HUES64 (cell line): ENCODE data around the gene RELL1.

Experiments
- H3K27ac ChIP-seq: 2 replicates; pipeline ENCODE4 v1.7.0; 2013; ENCODE audit warnings: low read depth, low read length, inconsistent platforms
- H3K27me3 ChIP-seq: 2 replicates; pipeline ENCODE4 v1.6.1; 2013; ENCODE audit warnings: mild to moderate bottlenecking, low read length; ENCODE audit not compliant: insufficient read depth
- H3K36me3 ChIP-seq: 2 replicates; pipeline ENCODE4 v1.6.1; 2013; ENCODE audit warnings: mild to moderate bottlenecking, low read length; ENCODE audit not compliant: insufficient read depth
- H3K4me1 ChIP-seq: 2 replicates; pipeline ENCODE4 v1.6.1; 2013; ENCODE audit warnings: mild to moderate bottlenecking, low read length, moderate library complexity; ENCODE audit not compliant: insufficient read depth
- H3K4me3 ChIP-seq: 2 replicates; pipeline ENCODE4 v1.5.1; 2013; ENCODE audit warnings: mild to moderate bottlenecking, low read length, moderate library complexity
- H3K9ac ChIP-seq: 2 replicates; pipeline ENCODE4 v1.6.1; 2013; ENCODE audit warnings: mild to moderate bottlenecking, low read depth, low read length
- H3K9me3 ChIP-seq: 2 replicates; pipeline ENCODE4 v1.6.1; 2013; ENCODE audit warnings: low read depth, low read length; ENCODE audit not compliant: insufficient read depth
- WGBS: fragments of 150-250, 120-280 bp; methylation state at CpG from one replicate; pipeline ENCODE4 v1.1.7; 2013; ENCODE audit warnings: missing lambda C conversion rate; 5-methylcytosine and 5-hydroxymethylcytosine counted together

RELL1 gene

DNA sequence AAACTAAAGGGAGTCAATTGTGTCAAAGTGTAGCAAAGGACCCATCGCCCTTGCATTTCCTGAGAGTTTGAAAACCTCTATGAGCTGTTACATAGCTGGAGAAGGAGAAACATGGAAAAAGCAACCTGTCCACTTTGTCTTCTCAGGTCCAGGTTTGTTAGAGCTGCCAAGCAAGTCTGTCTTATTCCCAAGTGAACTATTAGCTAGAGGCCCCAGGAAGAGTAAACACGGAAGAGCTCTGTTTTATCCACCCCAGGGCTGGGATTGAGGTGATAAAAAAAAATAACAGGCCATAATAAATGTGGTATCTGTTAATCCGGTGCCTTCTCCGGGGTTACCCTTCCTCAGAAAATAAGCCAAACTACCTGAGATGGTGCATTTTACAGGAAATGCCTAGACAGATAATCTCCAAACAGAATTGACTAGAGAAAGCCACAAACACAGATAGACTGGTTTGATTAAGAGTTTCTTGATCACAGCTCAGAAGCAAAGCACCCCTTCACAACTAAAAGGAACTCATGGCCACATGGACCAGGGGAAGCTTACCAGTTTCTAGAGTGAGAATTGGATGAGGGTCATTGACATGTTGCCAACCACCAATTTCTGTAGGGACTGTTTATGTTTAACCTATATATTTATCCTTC is 35.9 kb upstream of the RELL1 start:
- 98% methylated on average over 4 of the region's 4 CpGs for WGBS
- no peak overlapping the region for H3K4me3 ChIP-seq
- H3K4me1 ChIP-seq, result no peaks in the 10 kb centered on the region
- H3K9ac ChIP-seq, result no peak overlapping the region
- H3K27me3 ChIP-seq, result no peaks in the 10 kb centered on the region
- no peaks in the 10 kb centered on the region for H3K9me3 ChIP-seq
- no peaks in the 10 kb centered on the region for H3K36me3 ChIP-seq
- H3K27ac ChIP-seq, result no peak overlapping the region

DNA sequence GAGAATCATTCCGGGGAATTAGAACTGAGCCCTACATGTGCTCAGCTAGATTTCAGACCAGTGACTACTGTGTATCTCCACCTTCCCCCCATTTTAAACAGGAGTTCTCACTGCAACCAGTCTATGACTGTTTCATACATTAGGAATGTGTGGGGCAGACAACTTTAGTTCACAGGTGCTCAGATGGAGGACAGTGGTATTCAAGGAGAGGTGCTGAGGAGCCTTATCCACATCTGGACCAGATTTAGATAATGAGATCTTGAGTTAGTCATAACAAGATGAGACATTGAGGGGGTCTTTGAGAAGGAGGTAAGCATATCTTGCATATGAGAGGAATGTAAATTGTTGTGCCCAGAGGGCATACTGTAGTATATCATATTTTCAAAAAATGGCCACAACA is 32.8 kb upstream of the RELL1 start:
- WGBS, result 87% methylated on average over 1 of the region's 1 CpG
- Histone ChIP-seq H3K9ac (no peak overlapping the region), H3K4me1 (no peaks in the 10 kb centered on the region), H3K36me3 (no peaks in the 10 kb centered on the region), H3K4me3 (no peak overlapping the region), H3K9me3 (no peaks in the 10 kb centered on the region), H3K27me3 (no peaks in the 10 kb centered on the region), H3K27ac (no peak overlapping the region)

DNA sequence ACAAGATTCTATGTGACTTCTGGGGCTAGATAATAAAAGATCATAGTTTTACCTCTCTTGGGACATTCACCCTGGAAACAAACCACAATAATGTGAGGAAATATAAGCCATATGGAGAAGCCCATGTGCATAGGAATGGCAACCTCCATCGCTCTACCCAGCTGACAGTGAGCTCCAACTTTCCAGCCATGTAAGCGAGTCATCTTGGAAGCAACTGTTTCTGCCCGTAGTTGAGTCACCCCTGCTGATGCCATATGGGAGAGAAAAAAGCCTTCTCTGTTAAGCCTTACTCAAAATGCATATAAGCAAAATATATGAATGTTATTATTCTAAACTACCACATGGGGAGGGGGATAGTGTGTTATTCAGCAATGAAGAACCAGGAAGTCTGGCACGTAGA is 31.4 kb upstream of the RELL1 start:
- Histone ChIP-seq H3K27me3 (no peaks in the 10 kb centered on the region), H3K9me3 (no peaks in the 10 kb centered on the region), H3K36me3 (no peaks in the 10 kb centered on the region), H3K4me3 (no peak overlapping the region), H3K4me1 (no peaks in the 10 kb centered on the region), H3K9ac (no peak overlapping the region), H3K27ac (no peak overlapping the region)
- 95% methylated on average over 4 of the region's 4 CpGs for WGBS

DNA sequence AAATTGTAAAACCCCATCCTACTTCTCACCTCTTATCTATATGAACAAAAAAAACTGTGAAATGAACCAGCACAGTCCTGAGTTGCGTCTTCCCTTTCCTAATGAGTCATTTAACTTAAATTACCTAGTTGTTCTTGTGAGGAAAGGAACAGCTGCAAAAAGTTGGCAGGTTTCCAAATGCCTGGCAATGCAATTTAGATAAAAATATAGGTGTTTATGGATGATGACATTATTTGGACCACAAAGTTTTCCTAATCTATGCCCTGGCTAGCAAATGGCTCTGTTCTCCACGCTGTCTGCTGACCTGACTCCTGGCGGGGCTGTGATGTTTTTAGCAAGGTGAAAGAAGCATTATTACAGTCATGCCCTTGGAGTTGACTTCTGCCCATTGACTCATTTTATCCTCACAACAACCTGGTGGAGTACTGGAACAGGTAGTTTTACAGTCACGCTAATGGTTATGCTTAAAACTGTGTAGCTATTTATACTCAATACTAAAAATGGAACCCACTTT is 29.8 kb upstream of the RELL1 start:
- no peaks in the 10 kb centered on the region for H3K4me1 ChIP-seq
- H3K27me3 ChIP-seq, result no peaks in the 10 kb centered on the region
- no peak overlapping the region for H3K4me3 ChIP-seq
- 92% methylated on average over 4 of the region's 4 CpGs for WGBS
- no peak overlapping the region for H3K9ac ChIP-seq
- H3K36me3 ChIP-seq, result no peaks in the 10 kb centered on the region
- no peak overlapping the region for H3K27ac ChIP-seq
- no peaks in the 10 kb centered on the region for H3K9me3 ChIP-seq

DNA sequence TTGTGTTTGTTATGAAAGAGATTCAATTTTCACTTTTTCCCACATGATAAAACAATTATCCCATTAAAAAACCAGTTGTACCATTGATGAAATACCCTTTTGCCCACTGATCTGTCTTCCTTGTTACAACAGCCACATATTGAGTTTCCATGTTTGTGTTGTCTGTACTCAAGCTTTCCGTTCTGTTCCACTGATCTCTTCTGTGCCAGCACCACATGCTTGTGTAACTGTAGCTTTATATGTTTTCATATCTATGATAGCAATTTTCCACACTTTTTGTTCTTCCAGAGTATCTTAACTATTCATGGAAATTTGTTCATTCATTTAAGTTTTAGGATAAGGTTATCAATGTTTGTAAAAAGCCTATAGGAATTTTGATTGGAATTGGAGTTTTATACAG is 24.3 kb upstream of the RELL1 start:
- Histone ChIP-seq H3K36me3 (no peaks in the 10 kb centered on the region), H3K4me1 (no peaks in the 10 kb centered on the region), H3K9ac (no peak overlapping the region), H3K9me3 (no peaks in the 10 kb centered on the region), H3K4me3 (no peak overlapping the region), H3K27ac (no peak overlapping the region), H3K27me3 (no peaks in the 10 kb centered on the region)
- WGBS, result 100% methylated on average over 1 of the region's 1 CpG

DNA sequence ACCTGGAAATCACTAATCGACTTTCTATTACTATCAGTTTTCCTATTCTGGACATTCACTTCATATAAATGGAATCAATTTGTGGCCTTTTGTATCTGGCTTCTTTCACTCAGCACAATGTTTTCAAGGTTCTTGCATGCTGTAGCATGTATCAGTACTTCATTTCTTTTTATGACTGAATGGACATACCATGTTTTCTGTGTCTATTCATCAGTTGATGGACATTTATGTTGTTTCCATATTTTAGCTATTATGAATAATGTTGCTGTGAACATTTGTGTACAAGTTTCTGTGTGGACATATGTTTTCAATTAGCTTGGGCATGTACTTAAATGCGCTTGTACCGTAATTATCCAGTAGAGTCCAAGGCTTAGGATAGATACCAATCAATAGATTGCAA is 19.9 kb upstream of the RELL1 start:
- WGBS, result 94% methylated on average over 3 of the region's 3 CpGs

DNA sequence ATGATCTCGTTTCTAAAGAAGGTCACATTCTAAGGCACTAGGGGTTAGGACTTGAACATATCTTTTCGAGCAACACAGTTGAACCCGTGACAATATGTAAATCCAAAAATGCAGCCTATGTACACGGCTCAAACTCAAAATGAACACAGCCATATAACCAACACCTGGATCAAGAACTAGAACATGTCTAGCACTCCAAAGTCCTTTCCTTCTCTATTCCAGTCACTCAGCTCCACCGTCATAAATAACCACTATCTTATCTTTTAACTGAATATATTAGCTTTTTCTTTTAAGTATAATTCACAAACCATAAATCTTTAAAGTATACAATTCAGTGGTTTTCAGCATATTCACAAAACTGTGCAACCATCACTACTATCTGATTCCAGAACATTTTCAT is 19.4 kb upstream of the RELL1 start:
- H3K27ac ChIP-seq, result no peak overlapping the region
- 96% methylated on average over 5 of the region's 5 CpGs for WGBS
- no peaks in the 10 kb centered on the region for H3K36me3 ChIP-seq
- no peaks in the 10 kb centered on the region for H3K4me1 ChIP-seq
- no peak overlapping the region for H3K4me3 ChIP-seq
- no peaks in the 10 kb centered on the region for H3K27me3 ChIP-seq
- H3K9ac ChIP-seq, result no peak overlapping the region
- H3K9me3 ChIP-seq, result no peaks in the 10 kb centered on the region

More for the DNA sequence above, 19.9 kb upstream of the RELL1 start:
- no peak overlapping the region for H3K9ac ChIP-seq
- H3K4me3 ChIP-seq, result no peak overlapping the region
- no peak overlapping the region for H3K27ac ChIP-seq
- H3K9me3 ChIP-seq, result no peaks in the 10 kb centered on the region
- no peaks in the 10 kb centered on the region for H3K27me3 ChIP-seq
- no peaks in the 10 kb centered on the region for H3K36me3 ChIP-seq
- no peaks in the 10 kb centered on the region for H3K4me1 ChIP-seq

DNA sequence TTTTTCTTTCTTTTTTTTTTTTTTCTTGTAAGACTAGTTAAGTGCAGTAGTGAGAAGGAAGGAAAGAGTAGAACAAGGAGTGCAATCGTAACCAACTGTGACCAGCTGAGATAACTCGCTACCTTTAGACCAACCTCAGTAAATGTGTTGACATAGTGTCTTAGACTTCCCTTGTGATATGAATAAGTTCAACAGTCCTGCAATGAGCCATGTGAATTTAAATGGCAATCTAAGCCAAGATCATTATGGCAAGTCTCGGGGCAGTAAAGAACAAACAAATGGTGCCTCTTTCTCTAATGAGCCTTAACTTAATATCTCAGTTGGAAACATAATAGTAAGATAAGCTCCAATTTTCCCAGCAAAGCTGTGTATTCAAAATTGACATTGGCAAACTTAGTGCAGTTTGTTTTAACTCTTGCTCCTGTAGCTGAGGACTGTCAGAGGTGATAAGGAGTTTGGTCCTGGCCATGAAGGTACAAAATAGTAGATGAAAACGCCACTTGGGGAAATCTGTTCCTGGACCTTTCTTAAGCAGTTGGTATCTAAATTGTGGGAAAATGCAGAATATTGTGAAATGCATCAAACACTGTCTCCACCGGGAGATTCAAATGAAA is 13.8 kb upstream of the RELL1 start:
- Histone ChIP-seq H3K4me3 (no peak overlapping the region), H3K4me1 (no peaks in the 10 kb centered on the region), H3K36me3 (no peaks in the 10 kb centered on the region), H3K27ac (no peak overlapping the region), H3K9me3 (no peaks in the 10 kb centered on the region), H3K9ac (no peak overlapping the region), H3K27me3 (no peaks in the 10 kb centered on the region)
- WGBS, result 95% methylated on average over 5 of the region's 5 CpGs

DNA sequence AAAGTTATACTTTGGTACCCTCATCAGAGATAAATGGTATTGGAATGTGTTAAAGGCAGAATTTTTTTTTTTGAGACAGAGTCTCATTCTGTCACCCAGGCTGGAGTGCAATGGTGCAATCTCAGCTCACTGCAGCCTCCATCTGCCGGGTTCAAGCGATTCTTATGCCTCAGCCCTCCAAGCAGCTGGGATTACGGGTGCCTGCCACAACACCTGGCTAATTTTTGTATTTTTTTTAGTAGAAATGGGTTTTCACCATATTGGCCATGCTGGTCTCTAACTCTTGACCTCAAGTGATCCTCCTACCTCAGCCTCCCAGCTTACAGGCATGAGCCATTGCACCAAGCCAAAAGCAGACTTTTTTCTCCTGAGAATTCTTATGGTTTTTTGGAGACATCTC is 11.4 kb upstream of the RELL1 start:
- no peak overlapping the region for H3K4me3 ChIP-seq
- no peaks in the 10 kb centered on the region for H3K9me3 ChIP-seq
- H3K9ac ChIP-seq, result no peak overlapping the region
- no peaks in the 10 kb centered on the region for H3K27me3 ChIP-seq
- 93% methylated on average over 3 of the region's 3 CpGs for WGBS
- no peaks in the 10 kb centered on the region for H3K4me1 ChIP-seq
- H3K36me3 ChIP-seq, result no peaks in the 10 kb centered on the region
- H3K27ac ChIP-seq, result no peak overlapping the region

DNA sequence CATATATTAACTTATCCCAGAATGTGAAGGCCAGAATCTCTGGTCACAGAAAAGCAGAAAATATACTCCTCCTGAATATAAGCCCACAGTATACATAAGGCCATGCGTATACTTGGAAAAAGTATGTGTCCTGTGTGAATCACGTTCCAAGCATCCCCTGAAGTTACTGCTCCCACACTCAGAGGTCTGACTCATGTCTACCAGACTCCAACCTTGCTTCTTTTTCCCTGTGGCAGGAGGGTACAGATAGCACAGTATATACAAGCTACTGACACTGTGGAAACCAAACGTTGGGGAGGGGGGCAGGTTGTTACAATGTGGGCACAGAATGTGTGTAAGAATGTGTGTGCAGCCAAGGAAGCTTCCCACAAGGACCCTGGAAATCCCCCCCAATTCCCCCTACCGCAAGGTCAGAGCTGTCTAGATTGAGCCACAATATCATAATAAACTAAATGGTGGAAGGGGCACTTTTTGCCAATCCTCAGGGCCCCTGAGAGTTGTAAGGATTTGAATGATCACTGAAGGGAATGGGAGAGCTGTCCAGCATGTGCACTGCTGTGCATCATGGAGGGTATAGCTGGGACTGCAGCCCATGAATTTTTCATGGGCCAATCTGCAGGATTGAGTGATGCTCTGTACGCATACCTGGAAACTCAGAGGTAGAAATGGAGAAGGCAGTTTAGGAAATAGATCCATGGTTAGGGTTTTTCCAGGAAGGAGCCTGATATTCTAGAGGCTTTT is 7.4 kb upstream of the RELL1 start:
- WGBS, result 95% methylated on average over 3 of the region's 5 CpGs

DNA sequence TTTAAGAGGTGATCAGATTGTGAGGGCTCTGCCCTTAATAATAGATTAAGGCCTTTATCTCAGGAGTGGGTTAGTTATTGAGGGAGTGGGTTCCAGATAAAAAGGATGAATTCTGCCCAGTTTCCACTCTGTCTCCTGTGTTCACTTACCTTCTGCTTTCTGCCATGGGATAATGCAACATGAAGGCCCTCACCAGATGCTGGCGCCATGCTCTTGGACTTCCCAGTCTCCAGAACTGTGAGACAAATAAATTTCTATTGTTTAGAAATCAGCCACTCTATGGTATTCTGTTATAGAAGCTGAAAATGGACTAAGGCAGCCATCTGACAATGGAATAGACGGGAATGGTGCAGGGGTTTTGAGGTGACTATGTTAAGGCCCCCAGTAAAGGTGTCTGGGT is 6.9 kb upstream of the RELL1 start:
- no peaks in the 10 kb centered on the region for H3K27me3 ChIP-seq
- peaks cover 13% of the 10 kb centered on the region for H3K4me1 ChIP-seq
- no peak overlapping the region for H3K27ac ChIP-seq
- no peaks in the 10 kb centered on the region for H3K36me3 ChIP-seq
- H3K9me3 ChIP-seq, result no peaks in the 10 kb centered on the region
- H3K9ac ChIP-seq, result no peak overlapping the region
- WGBS, result 93% methylated on average over 2 of the region's 2 CpGs
- no peak overlapping the region for H3K4me3 ChIP-seq

More for the DNA sequence above, 7.4 kb upstream of the RELL1 start:
- no peaks in the 10 kb centered on the region for H3K9me3 ChIP-seq
- no peak overlapping the region for H3K4me3 ChIP-seq
- no peak overlapping the region for H3K27ac ChIP-seq
- H3K4me1 ChIP-seq, result peaks cover 13% of the 10 kb centered on the region
- no peaks in the 10 kb centered on the region for H3K36me3 ChIP-seq
- no peak overlapping the region for H3K9ac ChIP-seq
- H3K27me3 ChIP-seq, result no peaks in the 10 kb centered on the region
